B cell (primary cell): Measurements from ENCODE around the gene AIRE. TPM values are rescaled to one million over a fixed set of nuclear protein-coding genes. Genes with fewer than 3 reads are reported as not detected.

Experiments used
- ATAC-seq: fragments of 200-7000 bp; cut with Tn5 transposase; one replicate; pipeline ENCODE4 v1.10.0; 2021; ENCODE audit warnings: low read depth, mild to moderate bottlenecking, moderate number of reproducible peaks, moderate library complexity
- CTCF ChIA-PET: fragments of 350-600 bp; sonication (Branson Sonifier 250); formaldehyde crosslinking; loops from one replicate; lab custom pipeline; 2021; ENCODE audit warnings: antibody characterized with exemption, inconsistent platforms; lab: Charles Lee
- POLR2A ChIA-PET: fragments of 350-600 bp; sonication (Branson Sonifier 250); formaldehyde crosslinking; loops from one replicate; lab custom pipeline; 2021; ENCODE audit warnings: antibody characterized with exemption; lab: Charles Lee
- DNase-seq: peaks from one replicate; pipeline ENCODE4 v3.0.0; 2013
- H2AFZ ChIP-seq: 2 replicates; pipeline ENCODE4 v1.6.1; 2012; ENCODE audit warnings: mild to moderate bottlenecking, low read depth, low read length; ENCODE audit not compliant: insufficient read depth, poor library complexity, severe bottlenecking
- H3K27ac ChIP-seq, 2 donors: 1 replicate in 1 of 2; 2 replicates in 1 of 2; pipeline ENCODE4 v1.5.1; 2012 to 2013; ENCODE audit warnings: low read length in 2 of 2, mild to moderate bottlenecking in 2 of 2, moderate library complexity in 1 of 2
- H3K27me3 ChIP-seq, 4 experiments: fragments of 200-600 bp in 1 of 4; sonication (generic) in 1 of 4; replicated peaks in 1 of 4; 1 replicate in 2 of 4; 2 replicates in 2 of 4; pipeline versions ENCODE4 v1.6.1 to v1.7.0; 2013 to 2016; ENCODE audit warnings: low read length in 3 of 4, mild to moderate bottlenecking in 2 of 4, mixed read lengths in 1 of 4, moderate library complexity in 1 of 4; ENCODE audit not compliant: insufficient read depth in 4 of 4, control insufficient read depth in 3 of 4; ENCODE audit errors: control extremely low read depth in 1 of 4
- H3K36me3 ChIP-seq, 2 experiments: replicated peaks in 1 of 2; 1 replicate in 1 of 2; 2 replicates in 1 of 2; pipeline versions ENCODE4 v1.6.1 to v1.7.1; 2013; ENCODE audit warnings: low read length in 1 of 2; ENCODE audit not compliant: insufficient read depth in 2 of 2, control insufficient read depth in 1 of 2; ENCODE audit errors: control extremely low read depth in 1 of 2, extremely low read depth in 1 of 2
- H3K4me1 ChIP-seq, 2 donors: fragments of 200-600 bp in 1 of 2; sonication (generic) in 1 of 2; 1 replicate in 1 of 2; 2 replicates in 1 of 2; pipeline versions ENCODE4 v1.5.1 to v1.6.1; 2013 to 2017; ENCODE audit warnings: low read length in 2 of 2; ENCODE audit not compliant: control insufficient read depth in 2 of 2, insufficient read depth in 2 of 2
- H3K4me2 ChIP-seq: replicated peaks from 2 replicates; pipeline ENCODE3; 2012; ENCODE audit warnings: mild to moderate bottlenecking, low read depth, low read length; ENCODE audit not compliant: poor library complexity, severe bottlenecking
- H3K4me3 ChIP-seq, 5 experiments: fragments of 200-600 bp in 1 of 5; sonication (generic) in 1 of 5; 1 replicate in 3 of 5; 2 replicates in 2 of 5; pipeline versions ENCODE4 v1.5.1 to v1.7.0; 2011 to 2016; ENCODE audit warnings: low read length in 4 of 5, mild to moderate bottlenecking in 4 of 5, low read depth in 2 of 5, control low read depth in 1 of 5, moderate library complexity in 1 of 5; ENCODE audit not compliant: insufficient read depth in 1 of 5; ENCODE audit errors: control extremely low read depth in 1 of 5, extremely low read depth in 1 of 5
- H3K79me2 ChIP-seq: fragments of 200-600 bp; sonication (generic); one replicate; pipeline ENCODE4 v1.6.0; 2016; ENCODE audit warnings: low read length; ENCODE audit not compliant: control insufficient read depth, insufficient read depth
- H3K9ac ChIP-seq: fragments of 200-600 bp; sonication (generic); 2 replicates; pipeline ENCODE4 v1.6.1; 2017; ENCODE audit warnings: mild to moderate bottlenecking, low read length, moderate library complexity
- H3K9me3 ChIP-seq, 3 donors: one replicate each; pipeline versions ENCODE4 v1.6.1 to v1.7.1; 2013; ENCODE audit warnings: low read length in 2 of 3; ENCODE audit not compliant: control insufficient read depth in 2 of 3, insufficient read depth in 1 of 3; ENCODE audit errors: control extremely low read depth in 1 of 3
- H4K20me1 ChIP-seq: 2 replicates; pipeline ENCODE4 v1.6.0; 2012; ENCODE audit warnings: mild to moderate bottlenecking, low read length; ENCODE audit not compliant: insufficient read depth, control insufficient read depth, poor library complexity, severe bottlenecking
- H3K27ac Mint-ChIP-seq: one replicate; pipeline ENCODE4 v1.8.0; 2021; ENCODE audit warnings: mixed read lengths
- H3K27me3 Mint-ChIP-seq: one replicate; pipeline ENCODE4 v1.8.0; 2021; ENCODE audit warnings: mixed read lengths
- H3K4me1 Mint-ChIP-seq: one replicate; pipeline ENCODE4 v1.8.0; 2021; ENCODE audit warnings: mixed read lengths
- H3K4me3 Mint-ChIP-seq: one replicate; pipeline ENCODE4 v1.8.0; 2021; ENCODE audit warnings: mixed read lengths
- H3K9me3 Mint-ChIP-seq: one replicate; pipeline ENCODE4 v1.8.0; 2022; ENCODE audit warnings: mixed read lengths; ENCODE audit not compliant: insufficient read depth
- CTCF ChIP-seq: fragments of 200-600 bp; IDR thresholded peaks from one replicate; pipeline ENCODE4 v1.8.0; 2022; ENCODE audit warnings: antibody characterized with exemption, mild to moderate bottlenecking
- EZH2 ChIP-seq: IDR thresholded peaks from 2 replicates; pipeline ENCODE4 v1.6.1; 2012; ENCODE audit warnings: borderline replicate concordance, low read depth, mild to moderate bottlenecking, moderate library complexity, low read length; ENCODE audit not compliant: insufficient read depth, poor library complexity, severe bottlenecking
- WGBS: methylation state at CpG from one replicate; pipeline ENCODE4 v1.1.5; 2013; ENCODE audit warnings: missing lambda C conversion rate; ENCODE audit not compliant: insufficient coverage; 5-methylcytosine and 5-hydroxymethylcytosine counted together
- intact Hi-C: fragments of 100-400 bp; cut with micrococcal nuclease; formaldehyde crosslinking; loops from one replicate; pipeline ENCODE4 v1.10.0; 2022
- polyA plus RNA-seq: library from polyadenylated mRNA; depleted of rRNA; stranded (reverse); fragments of >200 nt; gene quantifications from 2 replicates; pipeline ENCODE4 v1.2.3, GENCODE V29; 2012
- total RNA-seq, 2 donors: library from RNA; stranded (reverse); fragments of 120-200 nt in 1 of 2; gene quantifications; 1 replicate in 1 of 2; 2 replicates in 1 of 2; pipeline versions ENCODE4 v1.2.3 to v1.2.4, GENCODE V29; 2013 to 2022

The AIRE gene
- total and polyA plus RNA-seq, 2 donors (not counting 1 experiment from before 2014, with no cell fraction given): 0.37 TPM; not detected in 1

GRCh38 chr21:44279354-44280260 is 6.1 kb upstream of the AIRE start:
- Histone ChIP-seq H3K4me2 (no peak overlapping the region), H3K9ac (no peak overlapping the region), H3K9me3 (no peaks in the 10 kb centered on the region), H3K27me3 (peaks cover 0 to 9% (median 0%) of the 10 kb centered on the region in 4 experiments), H3K79me2 (no peaks in the 10 kb centered on the region), H2AFZ (no peak overlapping the region), H3K27ac (no peak overlapping the region), H3K36me3 (no peaks in the 10 kb centered on the region), H3K4me1 (peaks cover 3 to 7% of the 10 kb centered on the region in 2 donors), H3K4me3 (no peak overlapping the region), H4K20me1 (no peaks in the 10 kb centered on the region)
- no peak overlapping the region for H3K27ac Mint-ChIP-seq
- ChIA-PET POLR2A (no interaction called here), CTCF (no interaction called here)
- H3K4me3 Mint-ChIP-seq: no peak overlapping the region
- intact Hi-C loops: no loop called here
- WGBS: 33% methylated on average over 16 of the region's 19 CpGs
- TF ChIP-seq CTCF (no peak), EZH2 (no peak)
- peaks cover 11% of the 10 kb centered on the region for H3K4me1 Mint-ChIP-seq
- ATAC-seq (no peak), DNase-seq (no peak)
- H3K9me3 Mint-ChIP-seq: no peaks in the 10 kb centered on the region
- no peaks in the 10 kb centered on the region for H3K27me3 Mint-ChIP-seq

- CTCF ChIA-PET: no interaction called here
- Mint-ChIP-seq H3K4me1 (peaks cover 11% of the 10 kb centered on the region), H3K27me3 (no peaks in the 10 kb centered on the region), H3K27ac (no peak overlapping the region), H3K9me3 (no peaks in the 10 kb centered on the region), H3K4me3 (no peak overlapping the region)
- WGBS: 97% methylated on average over 9 of the region's 9 CpGs
- TF ChIP-seq CTCF: no peak
- no peak for TF ChIP-seq EZH2
- intact Hi-C loops: no loop called here
- DNase-seq: no peak
- Histone ChIP-seq H3K36me3 (no peaks in the 10 kb centered on the region), H3K27me3 (peaks cover 0 to 9% (median 0%) of the 10 kb centered on the region in 4 experiments), H3K27ac (no peak overlapping the region), H3K9me3 (no peaks in the 10 kb centered on the region), H4K20me1 (no peaks in the 10 kb centered on the region), H3K79me2 (no peaks in the 10 kb centered on the region), H3K4me3 (no peak overlapping the region), H3K4me2 (no peak overlapping the region), H3K4me1 (peaks cover 3 to 7% of the 10 kb centered on the region in 2 donors), H2AFZ (no peak overlapping the region), H3K9ac (no peak overlapping the region)
- ATAC-seq: no peak
- POLR2A ChIA-PET: no interaction called here
Observed at GRCh38 chr21:44281801-44282200, 3.9 kb upstream of the AIRE start.
